Right cardiac atrium (tissue), 5 donors: ENCODE results near the gene TMEM178B. TPM values are rescaled to one million over a fixed set of nuclear protein-coding genes. Genes with fewer than 3 reads are reported as not detected.

Experiments used
- ATAC-seq, 2 donors: fragments of 200-7000 bp; cut with Tn5 transposase; one replicate each; pipeline versions ENCODE4 v1.8.0 to v1.9.1; 2020; ENCODE audit warnings: moderate library complexity in 2 of 2, mild to moderate bottlenecking in 1 of 2
- DNase-seq, 3 donors: peaks; one replicate each; pipeline ENCODE4 v3.0.0-alpha.2; 2020
- H3K27ac ChIP-seq: one replicate; pipeline ENCODE4 v1.5.1; 2013; ENCODE audit warnings: mild to moderate bottlenecking, low read length, control low read depth, moderate library complexity
- H3K27me3 ChIP-seq: one replicate; pipeline ENCODE4 v1.6.1; 2013; ENCODE audit not compliant: control insufficient read depth, insufficient read depth
- H3K4me1 ChIP-seq: one replicate; pipeline ENCODE4 v1.6.1; 2013; ENCODE audit warnings: low read length; ENCODE audit not compliant: control insufficient read depth, insufficient read depth
- H3K4me3 ChIP-seq: one replicate; pipeline ENCODE4 v1.5.1; 2013; ENCODE audit warnings: low read length, control low read depth
- H3K9me3 ChIP-seq: one replicate; pipeline ENCODE4 v1.6.1; 2013; ENCODE audit warnings: low read length; ENCODE audit not compliant: control insufficient read depth
- whole genome bisulfite sequencing: extraction: QIAGEN DNeasy Blood & Tissue Kit; methylation state at CpG from one replicate; pipeline ENCODE4 v1.1.7; 2013; 5-methylcytosine and 5-hydroxymethylcytosine counted together
- intact Hi-C, 4 donors: fragments of 100-400 bp; cut with DNase I; formaldehyde crosslinking; loops; one replicate each; pipeline versions ENCODE4 v1.11.0 to v1.14.0; 2022 to 2023
- polyA plus RNA-seq: library from polyadenylated mRNA; stranded (reverse); fragments of 200-250 nt; gene quantifications from one replicate; pipeline ENCODE4 v1.2.3, GENCODE V29; 2013
- total RNA-seq, 4 donors: library from RNA; stranded (reverse); fragmentation: NEBNext Ultra II Directional; extraction: Animal tissue kit (Norgen Biotek cat#: 25700); gene quantifications; one replicate each; pipeline ENCODE4 v1.2.1, GENCODE V29; 2021
- donor health status: healthy with polysubstance abuse.
- donor health status: DM: no; HTN: yes; CAD: no.
- donor health status: DM: no; HTN: no; CAD: no.
- donor health status: DM: no; HTN: yes; CAD: no; lungs with severe emphysema.
- donor health status: DM: yes; HTN: yes; CAD: no.

The TMEM178B gene
- total and polyA plus RNA-seq, 5 donors = 13.3 to 49.6 (median 35.0) TPM

DNA sequence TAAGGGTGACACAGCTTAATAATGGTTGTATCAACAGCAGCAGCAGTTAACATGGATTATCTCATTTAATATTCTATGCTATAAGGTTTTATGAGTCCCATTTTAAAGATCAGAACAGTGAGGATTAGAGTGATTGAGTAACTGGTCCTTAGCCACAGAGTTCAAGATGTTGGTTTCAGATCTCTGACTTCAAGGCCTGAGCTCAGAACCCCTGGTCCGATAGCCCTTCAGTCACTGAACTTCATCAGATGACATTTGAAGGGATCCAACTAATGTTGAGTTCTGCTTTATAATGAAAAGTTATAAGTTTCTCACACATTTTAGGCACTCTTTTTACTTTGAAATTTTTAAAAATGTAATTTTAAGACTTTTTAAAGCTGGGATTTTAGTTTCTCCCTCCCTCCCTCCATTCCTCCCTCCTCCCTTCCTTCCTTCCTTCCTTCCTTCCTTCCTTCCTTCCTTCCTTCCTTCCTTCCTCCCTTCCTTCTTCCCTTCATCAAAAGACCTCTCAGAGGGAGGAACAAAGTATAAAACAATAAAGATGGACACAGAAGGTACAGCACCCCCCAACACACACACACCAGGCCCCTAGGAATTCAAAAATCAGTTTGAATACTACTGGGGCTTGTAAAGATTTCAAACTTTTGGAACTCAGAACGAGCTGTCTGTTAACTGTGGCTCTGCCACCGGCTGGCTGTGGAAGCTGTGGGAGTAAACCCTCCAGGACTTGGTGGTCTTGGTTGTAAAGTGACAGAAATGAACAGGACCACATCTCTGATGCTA, 270.5 kb downstream of the TMEM178B start:
- 78% methylated on average over 3 of the region's 3 CpGs for WGBS
- intact Hi-C loops = no loop called here
- DNase-seq = no peak
- ATAC-seq = no peak
- H3K9me3 ChIP-seq = no peaks in the 10 kb centered on the region
- H3K4me3 ChIP-seq = no peak overlapping the region
- H3K4me1 ChIP-seq = peaks cover 3% of the 10 kb centered on the region
- H3K27ac ChIP-seq = no peak overlapping the region
- H3K27me3 ChIP-seq = no peaks in the 10 kb centered on the region

DNA sequence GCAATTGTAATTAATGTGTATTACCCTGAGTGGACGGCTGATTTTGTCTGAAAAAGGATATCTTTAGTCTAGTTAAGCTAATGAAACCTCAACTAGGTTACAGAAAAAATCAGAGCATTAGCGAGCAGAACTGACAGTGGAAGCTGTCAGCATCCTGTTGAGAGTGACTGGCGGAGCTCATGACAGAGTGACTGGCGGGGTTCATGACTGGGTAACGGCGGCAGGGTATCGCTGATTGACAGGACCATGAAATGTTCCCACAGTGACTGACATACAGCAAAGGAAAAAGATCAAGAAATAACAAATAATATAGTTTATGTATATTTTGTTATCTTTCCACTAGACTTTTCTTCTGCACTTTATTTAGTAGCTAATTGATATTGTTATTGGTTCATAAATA, 274.9 kb downstream of the TMEM178B start:
- Histone ChIP-seq H3K27ac (no peak overlapping the region), H3K4me3 (no peak overlapping the region), H3K27me3 (no peaks in the 10 kb centered on the region), H3K9me3 (no peaks in the 10 kb centered on the region), H3K4me1 (no peaks in the 10 kb centered on the region)
- WGBS = 63% methylated on average over 7 of the region's 7 CpGs
- DNase-seq (no peak), ATAC-seq (peak in 1 of 2 donors; percentile 32)
- intact Hi-C loops = no loop called here

DNA sequence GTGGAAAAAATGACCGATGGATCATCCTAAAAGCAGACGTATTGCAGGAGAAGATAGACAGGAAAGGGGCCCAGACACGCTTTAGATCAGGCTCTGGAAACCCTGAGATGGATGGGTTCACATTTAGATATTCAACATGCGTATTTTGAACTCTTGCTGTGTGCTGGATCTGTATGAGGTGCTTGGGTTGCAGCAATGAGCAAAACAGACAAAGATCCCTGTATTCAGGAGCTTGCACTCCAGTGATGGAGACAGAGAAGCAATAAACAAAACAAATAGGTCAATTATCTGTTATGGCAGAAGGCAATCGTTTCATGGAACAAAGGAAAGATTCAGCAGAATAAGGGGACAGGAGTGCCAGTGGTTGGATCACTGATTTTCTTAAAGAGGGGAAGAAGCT, 275.5 kb downstream of the TMEM178B start:
- H3K27ac ChIP-seq = no peak overlapping the region
- DNase-seq = no peak
- WGBS = 69% methylated on average over 5 of the region's 5 CpGs
- no peak overlapping the region for H3K4me3 ChIP-seq
- no peaks in the 10 kb centered on the region for H3K9me3 ChIP-seq
- intact Hi-C loops = no loop called here
- no peaks in the 10 kb centered on the region for H3K27me3 ChIP-seq
- ATAC-seq = no peak
- H3K4me1 ChIP-seq = no peaks in the 10 kb centered on the region

DNA sequence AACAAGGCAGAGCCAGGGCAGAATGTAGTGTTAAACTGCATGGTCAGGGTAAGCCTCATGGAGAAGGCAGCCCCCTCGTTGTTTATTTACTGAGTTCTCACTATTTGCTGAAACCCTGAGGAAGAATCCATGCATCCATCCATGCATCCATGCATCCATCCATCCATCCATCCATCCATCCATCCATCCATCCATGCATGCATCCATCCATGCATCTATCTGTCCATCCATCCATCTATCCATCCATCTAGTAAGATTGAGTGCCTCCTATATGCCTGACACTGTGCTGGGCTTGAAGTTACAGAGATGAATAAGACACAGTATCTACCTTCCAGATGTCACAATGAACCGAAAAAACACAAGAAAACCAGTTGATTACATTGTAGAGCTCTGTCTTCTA, 275.9 kb downstream of the TMEM178B start:
- WGBS = 65% methylated on average over 2 of the region's 2 CpGs
- intact Hi-C loops = no loop called here
- Histone ChIP-seq H3K9me3 (no peaks in the 10 kb centered on the region), H3K27ac (no peak overlapping the region), H3K4me1 (no peaks in the 10 kb centered on the region), H3K27me3 (no peaks in the 10 kb centered on the region), H3K4me3 (no peak overlapping the region)
- ATAC-seq (no peak), DNase-seq (no peak)

DNA sequence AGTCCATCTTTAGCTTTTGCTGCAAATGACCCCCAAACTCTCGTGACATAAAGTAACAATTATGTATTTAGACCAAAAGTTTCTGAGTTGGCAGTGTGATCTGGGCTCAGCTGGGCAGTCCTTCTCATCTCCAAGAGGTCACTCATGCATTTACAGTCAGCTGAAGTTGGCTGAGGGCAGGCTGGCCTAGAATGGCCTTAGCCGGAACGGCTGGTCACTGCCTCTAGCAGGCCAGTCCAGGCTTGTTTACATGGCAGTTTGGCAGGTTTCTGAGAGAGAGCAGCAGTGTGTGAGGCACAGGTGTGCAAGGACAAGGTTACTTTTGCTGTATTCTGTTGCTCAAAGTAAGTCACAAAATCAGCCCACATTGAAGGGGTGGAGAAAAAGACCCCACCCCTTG, 277.3 kb downstream of the TMEM178B start:
- Histone ChIP-seq H3K9me3 (no peaks in the 10 kb centered on the region), H3K27me3 (no peaks in the 10 kb centered on the region), H3K4me1 (peaks cover 6% of the 10 kb centered on the region), H3K4me3 (no peak overlapping the region), H3K27ac (no peak overlapping the region)
- DNase-seq (no peak), ATAC-seq (peak in 1 of 2 donors; percentile 32)
- intact Hi-C loops = no loop called here
- WGBS = 68% methylated on average over 3 of the region's 3 CpGs

DNA sequence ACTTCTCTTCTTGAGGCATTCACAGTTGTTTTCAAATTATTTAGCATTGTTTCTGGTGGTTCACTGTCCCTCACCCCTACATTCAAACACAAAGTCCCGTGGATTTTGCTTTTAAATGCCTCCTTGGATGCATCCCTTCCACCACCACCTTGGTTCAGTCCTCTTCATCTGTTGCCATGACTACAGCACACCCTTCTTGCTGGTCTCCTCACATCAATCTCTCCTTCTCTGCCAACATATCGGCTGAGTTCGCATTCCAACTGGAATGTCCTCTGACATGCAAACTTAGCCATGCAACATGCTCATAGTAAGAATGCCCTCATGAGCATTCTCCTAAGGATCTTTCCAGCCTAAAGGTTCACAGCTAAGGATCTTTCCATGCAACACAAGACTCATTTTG, 279.1 kb downstream of the TMEM178B start:
- DNase-seq (no peak), ATAC-seq (no peak)
- Histone ChIP-seq H3K4me1 (peaks cover 6% of the 10 kb centered on the region), H3K27me3 (no peaks in the 10 kb centered on the region), H3K9me3 (no peaks in the 10 kb centered on the region), H3K4me3 (no peak overlapping the region), H3K27ac (no peak overlapping the region)
- 80% methylated on average over 3 of the region's 3 CpGs for WGBS
- intact Hi-C loops = no loop called here

DNA sequence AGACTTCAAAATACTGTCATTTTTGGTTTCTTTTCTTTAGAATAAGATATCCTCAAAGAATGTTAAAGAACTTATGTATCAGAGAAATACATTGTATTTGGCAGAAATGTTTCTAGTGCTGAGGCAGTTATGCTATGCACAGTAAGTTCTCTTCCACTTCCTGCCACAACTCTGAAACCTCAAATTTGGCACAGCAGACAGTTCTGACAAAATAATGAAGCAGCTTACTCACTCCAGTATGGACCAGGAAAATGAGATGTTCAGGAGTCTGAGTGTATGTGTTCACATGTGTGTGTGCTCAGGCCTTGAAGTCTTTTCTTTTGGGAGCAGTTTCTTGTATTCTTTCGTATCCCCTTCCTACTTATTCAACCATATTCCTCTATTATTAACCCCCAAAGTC, 280.4 kb downstream of the TMEM178B start:
- Histone ChIP-seq H3K4me1 (peaks cover 6% of the 10 kb centered on the region), H3K9me3 (no peaks in the 10 kb centered on the region), H3K27me3 (no peaks in the 10 kb centered on the region), H3K27ac (no peak overlapping the region), H3K4me3 (no peak overlapping the region)
- intact Hi-C loops = no loop called here
- no peak for DNase-seq
- peak in 1 of 2 donors; percentile 32 for ATAC-seq
- WGBS = 73% methylated on average over 1 of the region's 1 CpG

DNA sequence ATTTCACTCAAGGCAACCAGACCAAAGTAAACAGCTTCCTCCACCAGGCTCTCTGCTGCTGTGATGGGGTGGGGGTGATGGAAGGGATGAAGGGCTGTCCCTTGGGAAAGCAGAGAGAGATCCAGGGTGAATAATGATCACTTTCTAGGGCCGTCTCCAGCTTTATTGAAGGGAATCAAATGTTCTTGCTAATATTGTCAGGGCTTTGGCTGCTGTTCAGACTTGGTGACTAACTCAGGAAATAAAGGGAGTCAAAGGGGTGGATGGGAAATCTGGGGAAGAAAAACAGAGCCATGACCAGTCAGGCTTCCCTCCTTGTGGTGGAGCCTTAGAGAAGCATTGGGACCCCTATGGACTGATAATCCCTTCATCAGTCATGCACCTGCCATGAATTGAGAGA, 281.2 kb downstream of the TMEM178B start:
- H3K27ac ChIP-seq = peak overlapping the region; percentile 9
- intact Hi-C loops = no loop called here
- no peaks in the 10 kb centered on the region for H3K9me3 ChIP-seq
- no peak for DNase-seq
- H3K27me3 ChIP-seq = no peaks in the 10 kb centered on the region
- H3K4me3 ChIP-seq = no peak overlapping the region
- H3K4me1 ChIP-seq = peaks cover 6% of the 10 kb centered on the region
- 13% methylated on average over 1 of the region's 1 CpG for WGBS
- peak in 1 of 2 donors; percentile 57 for ATAC-seq

DNA sequence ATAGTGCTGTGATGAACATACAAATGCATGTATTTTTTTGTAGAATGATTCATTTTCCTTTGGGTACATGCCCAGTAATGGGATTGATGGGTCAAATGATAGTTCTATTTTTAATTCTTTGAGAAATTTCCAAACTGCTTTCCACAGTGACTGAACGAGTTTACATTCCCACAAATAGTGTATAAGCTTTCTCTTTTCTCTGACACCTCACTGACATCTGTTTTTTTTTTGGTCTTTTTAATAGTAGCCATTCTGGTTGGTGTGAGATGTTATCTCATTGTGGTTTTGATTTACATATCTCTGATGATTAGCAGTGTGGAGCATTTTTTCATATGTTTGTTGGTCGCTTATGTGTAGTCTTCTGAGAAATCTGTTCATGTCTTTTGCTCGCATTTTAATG, 282.3 kb downstream of the TMEM178B start:
- H3K27ac ChIP-seq = no peak overlapping the region
- ATAC-seq = no peak
- intact Hi-C loops = no loop called here

DNA sequence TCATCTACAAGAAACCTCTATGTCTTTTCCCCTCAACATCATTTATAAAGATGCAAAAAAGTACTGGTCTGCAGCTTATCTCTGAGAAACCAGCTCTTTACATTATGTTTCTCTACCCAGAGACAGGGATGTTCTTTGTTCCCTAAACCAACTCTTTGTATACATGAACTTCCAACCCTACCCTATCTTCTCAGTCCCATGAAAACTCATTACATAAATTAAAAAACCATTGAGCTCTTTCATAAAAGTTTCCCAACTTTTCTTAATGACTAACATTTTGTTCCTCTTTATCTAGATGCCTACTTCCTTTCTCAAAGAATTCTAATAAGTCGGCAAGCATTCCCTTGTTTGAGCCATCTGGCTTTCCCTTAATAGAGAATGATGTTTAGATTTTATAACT, 284.5 kb downstream of the TMEM178B start:
- WGBS = 55% methylated on average over 1 of the region's 1 CpG
- DNase-seq (no peak), ATAC-seq (no peak)
- H3K27ac ChIP-seq = no peak overlapping the region
- H3K9me3 ChIP-seq = no peaks in the 10 kb centered on the region
- H3K27me3 ChIP-seq = no peaks in the 10 kb centered on the region
- no peak overlapping the region for H3K4me3 ChIP-seq
- H3K4me1 ChIP-seq = peaks cover 10% of the 10 kb centered on the region
- intact Hi-C loops = no loop called here

More for the DNA sequence above, 282.3 kb downstream of the TMEM178B start:
- H3K4me3 ChIP-seq = no peak overlapping the region
- H3K27me3 ChIP-seq = no peaks in the 10 kb centered on the region
- no peaks in the 10 kb centered on the region for H3K9me3 ChIP-seq
- DNase-seq = no peak
- WGBS = 53% methylated on average over 3 of the region's 3 CpGs
- H3K4me1 ChIP-seq = peaks cover 6% of the 10 kb centered on the region

DNA sequence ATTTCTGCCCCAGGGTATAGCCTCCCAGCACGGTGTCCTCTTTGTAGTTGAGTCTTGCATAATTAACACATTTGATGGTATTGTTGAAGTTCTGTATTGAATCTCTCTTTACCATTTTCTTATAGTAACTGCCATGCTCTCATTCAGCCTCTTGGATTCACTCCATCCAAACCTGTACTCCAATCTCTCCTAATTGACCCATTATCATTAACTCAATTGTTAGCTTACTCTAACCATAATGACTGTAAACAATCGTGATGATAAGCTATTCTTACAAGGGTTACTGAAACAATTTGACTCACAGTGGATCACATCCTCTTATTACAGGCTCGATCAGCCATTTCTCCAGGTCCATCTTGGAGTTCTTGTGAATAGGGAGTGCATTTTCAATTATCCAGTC, 285.4 kb downstream of the TMEM178B start:
- H3K4me3 ChIP-seq = no peak overlapping the region
- no peaks in the 10 kb centered on the region for H3K9me3 ChIP-seq
- 75% methylated on average over 3 of the region's 3 CpGs for WGBS
- no peaks in the 10 kb centered on the region for H3K27me3 ChIP-seq
- DNase-seq (no peak), ATAC-seq (no peak)
- H3K4me1 ChIP-seq = peaks cover 10% of the 10 kb centered on the region
- intact Hi-C loops = no loop called here
- H3K27ac ChIP-seq = no peak overlapping the region
